ENCODE results near the gene CNPPD1.

Gene CNPPD1

GRCh38 chr2:219214141-219214540 lies 37.4 kb upstream of the CNPPD1 start:
- no peak for FAIRE-seq
- no peak for DNase-seq (ENCODE audit: insufficient read length, low spot score)
- no peak for TF ChIP-seq POLR2A (IDR thresholded peaks at IDR 0.05; ENCODE audit: low read depth, low read length)

GRCh38 chr2:219213486-219214071 lies 36.9 kb upstream of the CNPPD1 start:
- TF ChIP-seq POLR2A (IDR thresholded peaks at IDR 0.05; ENCODE audit: low read depth, low read length), result no peak
- DNase-seq (ENCODE audit: insufficient read length, low spot score) (no peak), FAIRE-seq (no peak)

- TF ChIP-seq POLR2A (IDR thresholded peaks at IDR 0.05; ENCODE audit: low read depth, low read length), result no peak
- FAIRE-seq (no peak), DNase-seq (ENCODE audit: insufficient read length, low spot score) (no peak)
These were observed 36.3 kb upstream of the CNPPD1 start for GRCh38 chr2:219213026-219213415.

GRCh38 chr2:219210886-219211362 lies 34.2 kb upstream of the CNPPD1 start:
- TF ChIP-seq POLR2A (IDR thresholded peaks at IDR 0.05; ENCODE audit: low read depth, low read length), result no peak
- DNase-seq (ENCODE audit: insufficient read length, low spot score), result no peak
- no peak for FAIRE-seq

GRCh38 chr2:219210196-219210885 lies 33.6 kb upstream of the CNPPD1 start:
- no peak for TF ChIP-seq POLR2A (IDR thresholded peaks at IDR 0.05; ENCODE audit: low read depth, low read length)
- DNase-seq (ENCODE audit: insufficient read length, low spot score) (no peak), FAIRE-seq (no peak)

GRCh38 chr2:219209236-219210195 lies 32.8 kb upstream of the CNPPD1 start:
- no peak for TF ChIP-seq POLR2A (IDR thresholded peaks at IDR 0.05; ENCODE audit: low read depth, low read length)
- FAIRE-seq (no peak), DNase-seq (ENCODE audit: insufficient read length, low spot score) (no peak)

GRCh38 chr2:219207884-219208740 lies 31.4 kb upstream of the CNPPD1 start:
- FAIRE-seq (no peak), DNase-seq (ENCODE audit: insufficient read length, low spot score) (no peak)
- TF ChIP-seq POLR2A (IDR thresholded peaks at IDR 0.05; ENCODE audit: low read depth, low read length), result no peak

- no peak for FAIRE-seq
- DNase-seq (ENCODE audit: insufficient read length, low spot score), result no peak
- no peak for TF ChIP-seq POLR2A (IDR thresholded peaks at IDR 0.05; ENCODE audit: low read depth, low read length)
These were observed 30.6 kb upstream of the CNPPD1 start for GRCh38 chr2:219207134-219207883.

- no peak for FAIRE-seq
- peak; percentile 94 for DNase-seq (ENCODE audit: insufficient read length, low spot score)
- TF ChIP-seq POLR2A (IDR thresholded peaks at IDR 0.05; ENCODE audit: low read depth, low read length), result peak; percentile 90
These were observed 29.8 kb upstream of the CNPPD1 start, which contains the start of gene ZFAND2B for GRCh38 chr2:219206328-219207133. ZFAND2B (plus strand) TSS chr2:219206782; CDS start chr2:219206988, 206 bp downstream.

- FAIRE-seq (no peak), DNase-seq (ENCODE audit: insufficient read length, low spot score) (no peak)
- no peak for TF ChIP-seq POLR2A (IDR thresholded peaks at IDR 0.05; ENCODE audit: low read depth, low read length)
These were observed 29.2 kb upstream of the CNPPD1 start for GRCh38 chr2:219205981-219206327.

GRCh38 chr2:219205165-219205538 lies 28.4 kb upstream of the CNPPD1 start:
- TF ChIP-seq POLR2A (IDR thresholded peaks at IDR 0.05; ENCODE audit: low read depth, low read length), result no peak
- FAIRE-seq (no peak), DNase-seq (ENCODE audit: insufficient read length, low spot score) (no peak)
